HG03097 (cell line): ENCODE results near the gene SETD1B.

Source experiments
- ATAC-seq: cut with Tn5 transposase; IDR thresholded peaks from one replicate; pipeline ENCODE4 v1.9.1; 2021; ENCODE audit not compliant: unreplicated experiment, low FRiP score

Gene SETD1B

GRCh38 chr12:121822393-121823100, 18.7 kb downstream of the SETD1B start:
- ATAC-seq: no peak

- ATAC-seq: no peak
Measured at GRCh38 chr12:121823101-121823726, 19.4 kb downstream of the SETD1B start.

- ATAC-seq: no peak
Measured at GRCh38 chr12:121823727-121824115, 19.9 kb downstream of the SETD1B start.

- no peak for ATAC-seq
Measured at GRCh38 chr12:121825041-121825523, 21.3 kb downstream of the SETD1B start.

GRCh38 chr12:121826318-121827150, 22.7 kb downstream of the SETD1B start:
- ATAC-seq: no peak

GRCh38 chr12:121827351-121828099, 23.7 kb downstream of the SETD1B start:
- ATAC-seq: no peak

- no peak for ATAC-seq
Measured at GRCh38 chr12:121828306-121828705, 24.5 kb downstream of the SETD1B start.

- no peak for ATAC-seq
Measured at GRCh38 chr12:121828826-121829225, 25.0 kb downstream of the SETD1B start.

- no peak for ATAC-seq
Measured at GRCh38 chr12:121829250-121829918, 25.6 kb downstream of the SETD1B start.

GRCh38 chr12:121830134-121830533, 26.3 kb downstream of the SETD1B start:
- ATAC-seq: no peak

- no peak for ATAC-seq
Measured at GRCh38 chr12:121830588-121831265, 26.9 kb downstream of the SETD1B start.

GRCh38 chr12:121831571-121832245, 27.9 kb downstream of the SETD1B start:
- ATAC-seq: no peak

- ATAC-seq: no peak
Measured at GRCh38 chr12:121837680-121838079, 33.9 kb downstream of the SETD1B start.

GRCh38 chr12:121838126-121838525, 34.3 kb downstream of the SETD1B start:
- ATAC-seq: no peak

GRCh38 chr12:121839106-121839992, 35.5 kb downstream of the SETD1B start:
- ATAC-seq: peak; percentile 95

GRCh38 chr12:121839993-121840761, 36.4 kb downstream of the SETD1B start:
- ATAC-seq: no peak
